Measurements from ENCODE around the gene MYOZ3. TPM values are rescaled to one million over a fixed set of nuclear protein-coding genes. Genes with fewer than 3 reads are reported as not detected.

Gene MYOZ3
- polyA plus RNA-seq, 1 experiment, result 0.13 TPM

GRCh38 chr5:150615141-150615699, 45.8 kb upstream of the MYOZ3 start:
- ChIA-PET POLR2A (no interaction called here), CTCF (no interaction called here)
- TF ChIP-seq CTCF (IDR thresholded peaks at IDR 0.05; ENCODE audit: insufficient read depth, low read depth, low read length), result no peak
- no peaks in the 10 kb centered on the region for H3K36me3 ChIP-seq (ENCODE audit: control insufficient read depth, insufficient read depth, low read length)
- no peak for DNase-seq (ENCODE audit: low read depth)
- H3K4me3 ChIP-seq (ENCODE audit: low read depth, low read length), result no peak overlapping the region
- no peaks in the 10 kb centered on the region; the same call in none of the 2 replicates for H3K27me3 ChIP-seq (ENCODE audit: control insufficient read depth, insufficient read depth, low read length)

GRCh38 chr5:150616024-150616470, 45.0 kb upstream of the MYOZ3 start:
- ChIA-PET POLR2A (no interaction called here), CTCF (no interaction called here)

GRCh38 chr5:150616506-150616905, 44.5 kb upstream of the MYOZ3 start:
- no peaks in the 10 kb centered on the region; the same call in none of the 2 replicates for H3K27me3 ChIP-seq (ENCODE audit: control insufficient read depth, insufficient read depth, low read length)
- ChIA-PET POLR2A (no interaction called here), CTCF (no interaction called here)
- no peak for TF ChIP-seq CTCF (IDR thresholded peaks at IDR 0.05; ENCODE audit: insufficient read depth, low read depth, low read length)
- no peak for DNase-seq (ENCODE audit: low read depth)
- no peaks in the 10 kb centered on the region for H3K36me3 ChIP-seq (ENCODE audit: control insufficient read depth, insufficient read depth, low read length)
- no peak overlapping the region for H3K4me3 ChIP-seq (ENCODE audit: low read depth, low read length)

More at GRCh38 chr5:150616024-150616470, 45.0 kb upstream of the MYOZ3 start:
- no peaks in the 10 kb centered on the region for H3K36me3 ChIP-seq (ENCODE audit: control insufficient read depth, insufficient read depth, low read length)
- TF ChIP-seq CTCF (IDR thresholded peaks at IDR 0.05; ENCODE audit: insufficient read depth, low read depth, low read length), result no peak
- H3K27me3 ChIP-seq (ENCODE audit: control insufficient read depth, insufficient read depth, low read length), result no peaks in the 10 kb centered on the region; the same call in none of the 2 replicates
- DNase-seq (ENCODE audit: low read depth), result no peak
- no peak overlapping the region for H3K4me3 ChIP-seq (ENCODE audit: low read depth, low read length)

- POLR2A ChIA-PET, result no interaction called here
- H3K4me3 ChIP-seq (ENCODE audit: low read depth, low read length), result no peak overlapping the region
- TF ChIP-seq CTCF (IDR thresholded peaks at IDR 0.05; ENCODE audit: insufficient read depth, low read depth, low read length), result no peak
- no peaks in the 10 kb centered on the region for H3K36me3 ChIP-seq (ENCODE audit: control insufficient read depth, insufficient read depth, low read length)
- CTCF ChIA-PET, result interaction anchor here (0.7 to 1.1 kb wide), 3 partner anchors 15 to 159 kb away, joined by 3 read pairs; no protein-coding TSS in a partner anchor
- H3K27me3 ChIP-seq (ENCODE audit: control insufficient read depth, insufficient read depth, low read length), result no peaks in the 10 kb centered on the region; the same call in none of the 2 replicates
- DNase-seq (ENCODE audit: low read depth), result no peak
Measured at GRCh38 chr5:150618163-150618562, 42.9 kb upstream of the MYOZ3 start.

GRCh38 chr5:150618588-150619281, 42.3 kb upstream of the MYOZ3 start:
- ChIA-PET CTCF (interaction anchor here (1.0 to 1.1 kb wide), 2 partner anchors 23 to 159 kb away, joined by 3 read pairs; no protein-coding TSS in a partner anchor), POLR2A (no interaction called here)
- TF ChIP-seq CTCF (IDR thresholded peaks at IDR 0.05; ENCODE audit: insufficient read depth, low read depth, low read length), result no peak
- H3K4me3 ChIP-seq (ENCODE audit: low read depth, low read length), result no peak overlapping the region
- no peak for DNase-seq (ENCODE audit: low read depth)
- no peaks in the 10 kb centered on the region for H3K36me3 ChIP-seq (ENCODE audit: control insufficient read depth, insufficient read depth, low read length)
- no peaks in the 10 kb centered on the region for H3K27me3 ChIP-seq (ENCODE audit: control insufficient read depth, insufficient read depth, low read length)

All from BJ (cell line).